Keratinocyte (primary cell): ENCODE results near the gene IGFBP5.
A peak's percentile ranks its signal among the peaks of the same experiment; 100 is the strongest.

Source experiments
- EZH2 ChIP-seq: IDR thresholded peaks from one replicate; pipeline ENCODE4 v1.6.1; 2012; ENCODE audit warnings: inconsistent platforms, mild to moderate bottlenecking, low read length, moderate library complexity
- TF ChIP-seq, protein P1 (sequence below), 3 experiments: IDR thresholded peaks in 1 of 3; conservative IDR thresholded peaks in 1 of 3; optimal IDR thresholded peaks in 1 of 3; 2 replicates in 2 of 3; 3 replicates in 1 of 3; pipeline versions ENCODE3 to v1.5.1; 2011; ENCODE audit warnings: low read length in 3 of 3, mild to moderate bottlenecking in 3 of 3, moderate library complexity in 2 of 3, control low read depth in 1 of 3, inconsistent platforms in 1 of 3; ENCODE audit not compliant: insufficient read depth in 2 of 3; ENCODE audit errors: extremely low read depth in 1 of 3

DNA sequence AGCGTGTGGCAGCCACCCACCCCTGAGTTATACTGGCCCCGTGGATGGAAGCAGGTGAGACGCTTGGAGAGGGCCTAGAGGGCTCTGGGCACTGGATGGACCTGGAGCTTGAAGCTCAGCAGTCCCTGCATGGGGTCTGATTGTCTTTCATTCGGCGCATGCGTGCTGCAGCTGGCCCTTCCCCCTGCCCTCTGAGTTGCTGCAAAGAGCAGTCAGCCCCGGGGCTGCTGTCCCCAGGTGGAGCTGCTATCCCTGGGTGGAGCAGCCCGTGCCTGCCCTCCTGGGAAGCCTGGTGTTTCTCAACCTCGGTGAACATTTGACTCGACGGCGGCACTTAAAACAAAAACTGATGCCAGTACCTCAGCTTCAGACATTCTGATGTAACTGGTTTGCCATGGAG, 29.6 kb downstream of the IGFBP5 start:
- TF ChIP-seq, protein P1, sequence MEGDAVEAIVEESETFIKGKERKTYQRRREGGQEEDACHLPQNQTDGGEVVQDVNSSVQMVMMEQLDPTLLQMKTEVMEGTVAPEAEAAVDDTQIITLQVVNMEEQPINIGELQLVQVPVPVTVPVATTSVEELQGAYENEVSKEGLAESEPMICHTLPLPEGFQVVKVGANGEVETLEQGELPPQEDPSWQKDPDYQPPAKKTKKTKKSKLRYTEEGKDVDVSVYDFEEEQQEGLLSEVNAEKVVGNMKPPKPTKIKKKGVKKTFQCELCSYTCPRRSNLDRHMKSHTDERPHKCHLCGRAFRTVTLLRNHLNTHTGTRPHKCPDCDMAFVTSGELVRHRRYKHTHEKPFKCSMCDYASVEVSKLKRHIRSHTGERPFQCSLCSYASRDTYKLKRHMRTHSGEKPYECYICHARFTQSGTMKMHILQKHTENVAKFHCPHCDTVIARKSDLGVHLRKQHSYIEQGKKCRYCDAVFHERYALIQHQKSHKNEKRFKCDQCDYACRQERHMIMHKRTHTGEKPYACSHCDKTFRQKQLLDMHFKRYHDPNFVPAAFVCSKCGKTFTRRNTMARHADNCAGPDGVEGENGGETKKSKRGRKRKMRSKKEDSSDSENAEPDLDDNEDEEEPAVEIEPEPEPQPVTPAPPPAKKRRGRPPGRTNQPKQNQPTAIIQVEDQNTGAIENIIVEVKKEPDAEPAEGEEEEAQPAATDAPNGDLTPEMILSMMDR (optimal IDR thresholded peaks at IDR 0.05 in 1 of 3, IDR thresholded peaks at IDR 0.05 in 1 of 3, conservative IDR thresholded peaks at IDR 0.05 in 1 of 3; ENCODE audit: extremely low read depth in 1 of 3, insufficient read depth in 2 of 3, low read length in 3 of 3), result peak in 1 of 3 experiments; percentile 15
- no peak for TF ChIP-seq EZH2
